Amygdala (tissue), 56 donors: ENCODE measurements around the gene MFSD12.

Source experiments
- DNase-seq, 56 donors: peaks; one replicate each; lab custom pipeline; 2025; lab: John Stamatoyannopoulos, UW

The MFSD12 gene

DNA sequence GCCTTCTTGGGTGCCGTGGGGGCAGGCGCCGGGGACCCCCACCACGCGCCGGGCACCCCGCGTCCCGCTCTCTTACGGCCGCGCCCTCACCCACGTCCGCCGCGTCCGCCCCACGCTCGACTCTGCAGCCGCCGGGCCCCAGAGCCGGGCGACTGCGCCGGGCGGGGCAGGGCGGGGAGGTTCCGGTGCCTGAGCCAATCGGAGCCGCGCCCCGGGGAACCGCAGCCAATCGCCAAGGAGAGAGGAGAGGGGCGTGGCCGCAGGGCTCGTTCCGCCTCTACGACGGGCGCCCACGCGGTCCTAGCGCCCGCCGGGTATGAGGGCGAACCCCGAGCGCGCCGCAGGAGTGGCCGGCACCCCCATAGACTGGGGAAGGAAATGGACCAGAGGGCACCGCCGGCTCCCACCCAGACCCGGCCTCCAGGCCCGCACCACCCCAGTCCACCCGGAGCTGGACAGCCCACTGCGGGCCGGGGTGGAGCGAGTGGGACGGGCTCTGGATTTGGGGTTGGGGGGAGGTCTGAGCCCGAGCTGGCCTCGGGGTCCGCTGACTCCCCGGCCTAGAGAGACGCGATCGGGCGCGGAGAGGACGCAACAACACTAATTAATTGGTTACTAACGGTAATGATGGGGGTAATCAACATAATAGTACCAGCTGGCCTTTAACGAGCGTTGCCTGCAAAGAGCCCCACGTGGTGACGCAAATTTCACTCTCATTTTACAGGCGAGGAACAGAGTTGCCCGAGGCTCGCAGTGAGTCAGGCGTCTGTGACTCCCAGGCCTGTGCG is at the start of gene MFSD12:
Gene MFSD12, minus strand, starts transcription at position 126 of the 788 bp plus-strand sequence. CDS start 183 bp downstream, outside the sequence.
- DNase-seq = peak; percentile 48 to 97 (median 86)

DNA sequence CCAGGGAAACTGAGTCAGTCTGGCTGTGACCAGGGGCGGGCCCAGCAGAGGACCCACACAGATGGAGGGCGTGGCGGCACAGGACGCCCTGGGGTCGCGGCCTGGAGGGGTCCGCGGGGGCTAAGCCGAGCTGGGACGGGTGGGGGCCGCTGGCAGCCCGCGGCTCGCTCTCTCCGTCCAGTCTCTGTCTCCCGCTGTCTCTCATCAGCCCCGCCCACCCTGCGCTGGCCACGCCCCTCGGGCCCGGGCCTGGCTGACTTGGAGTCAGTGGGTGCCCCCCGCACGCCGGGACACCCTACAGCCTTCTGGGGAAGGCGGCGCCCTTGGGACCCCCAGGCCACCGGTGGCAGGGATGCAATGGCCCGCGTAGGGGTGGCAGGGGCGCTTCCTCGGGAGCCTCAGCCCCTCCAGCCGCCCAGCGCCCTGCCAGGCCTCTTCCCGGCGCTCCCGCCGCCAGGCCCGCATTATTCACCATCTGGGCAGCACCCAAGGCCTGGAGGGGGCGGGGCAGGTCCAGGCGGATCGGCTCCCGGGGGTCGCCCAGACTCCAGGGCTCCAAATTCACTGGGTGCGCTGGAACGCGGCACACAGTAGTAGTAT is 49.4 kb upstream of the MFSD12 start, which contains the start of gene TBXA2R:
Gene TBXA2R, minus strand, starts transcription at position 186 of the 600 bp plus-strand sequence. CDS start 6,241 bp downstream, outside the sequence.
- peak in 27 of 56 donors; percentile 6 to 64 (median 36) for DNase-seq

GRCh38 chr19:3606174-3606689 is 48.8 kb upstream of the MFSD12 start:
- peak in 1 of 56 donors; percentile 45 for DNase-seq

DNA sequence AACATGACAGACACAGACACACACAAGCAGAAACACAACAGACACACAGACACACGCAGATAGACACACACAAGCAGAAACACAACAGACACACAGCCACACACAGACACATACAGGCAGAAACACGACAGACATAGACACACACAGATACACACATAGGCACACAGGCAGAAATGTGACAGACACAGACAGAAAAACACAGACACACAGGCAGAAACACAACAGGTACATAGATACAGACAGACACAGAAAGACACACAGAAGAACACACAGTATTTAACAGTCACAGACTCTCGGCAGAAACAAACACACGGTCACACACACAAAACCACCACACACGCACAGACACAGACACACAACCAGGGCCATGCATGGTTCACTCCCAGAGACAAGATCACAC is 48.4 kb upstream of the MFSD12 start:
- DNase-seq = no peak

DNA sequence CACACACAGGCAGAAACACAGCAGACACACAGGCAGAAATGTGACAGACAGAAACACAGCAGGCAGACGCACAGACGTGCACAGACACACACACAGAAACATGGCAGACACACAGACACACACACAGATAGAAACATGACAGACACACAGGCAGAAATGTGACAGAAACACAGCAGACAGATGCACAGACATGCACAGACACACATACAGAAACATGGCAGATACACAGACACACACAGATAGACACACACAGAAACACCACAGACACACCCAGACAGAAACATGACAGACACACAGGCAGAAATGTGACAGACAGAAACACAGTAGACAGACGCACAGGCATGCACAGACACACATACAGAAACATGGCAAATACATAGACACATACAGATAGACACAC is 48.0 kb upstream of the MFSD12 start:
- no peak for DNase-seq

DNA sequence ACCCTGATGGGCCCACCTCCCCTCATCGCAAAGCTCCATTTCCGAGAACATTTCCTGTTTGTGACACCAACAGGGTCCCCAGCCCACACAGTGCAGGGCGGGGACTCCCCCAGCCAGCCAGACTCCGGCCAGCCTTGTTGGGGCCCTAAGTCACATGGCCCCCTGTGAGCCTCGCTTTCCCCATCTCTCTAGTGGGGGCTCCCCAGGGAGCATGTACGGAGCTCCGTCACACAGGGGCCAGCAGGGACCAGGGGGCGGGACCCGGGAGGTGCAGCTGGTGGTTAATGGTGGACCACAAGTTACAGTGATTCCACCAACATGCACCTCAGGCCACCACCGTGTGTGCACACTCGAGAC is 47.6 kb upstream of the MFSD12 start:
- no peak for DNase-seq

DNA sequence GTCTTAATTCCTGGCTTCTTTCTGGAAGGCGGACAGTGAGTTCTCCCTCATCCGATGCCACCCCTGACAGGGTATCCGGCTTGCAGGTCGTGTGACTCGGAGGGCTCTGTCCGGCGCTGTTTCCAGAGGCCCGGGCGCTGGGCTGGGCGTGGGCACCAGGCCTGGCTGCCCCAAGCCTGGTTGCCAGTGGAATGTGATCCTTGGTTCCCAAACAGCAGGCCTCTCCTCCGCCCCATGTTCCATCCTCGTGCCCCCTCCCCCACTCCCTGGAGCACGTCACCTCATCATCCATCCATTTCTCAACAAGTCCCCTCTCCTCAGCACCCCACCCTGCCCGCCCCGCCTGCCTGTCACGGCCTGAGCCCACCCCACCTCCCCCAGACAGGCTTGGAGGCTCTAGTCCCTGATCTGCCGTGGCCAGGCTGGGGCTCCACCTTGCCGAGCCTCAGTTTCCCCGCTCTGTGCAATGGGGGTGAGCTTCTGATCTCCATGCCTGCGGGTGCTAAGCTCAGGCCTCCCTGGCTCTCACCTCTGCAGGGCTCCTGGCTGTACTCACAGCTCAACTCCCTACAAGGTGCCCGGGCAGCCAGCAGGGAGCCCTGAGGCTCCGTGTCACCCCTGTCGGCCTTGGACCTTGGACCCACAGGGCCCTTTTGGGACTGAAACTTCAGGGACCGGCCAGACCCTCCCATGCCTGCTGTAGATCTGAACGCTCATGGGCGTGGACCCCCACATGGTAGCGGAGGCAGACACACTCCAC is 47.0 kb upstream of the MFSD12 start:
- DNase-seq = no peak

DNA sequence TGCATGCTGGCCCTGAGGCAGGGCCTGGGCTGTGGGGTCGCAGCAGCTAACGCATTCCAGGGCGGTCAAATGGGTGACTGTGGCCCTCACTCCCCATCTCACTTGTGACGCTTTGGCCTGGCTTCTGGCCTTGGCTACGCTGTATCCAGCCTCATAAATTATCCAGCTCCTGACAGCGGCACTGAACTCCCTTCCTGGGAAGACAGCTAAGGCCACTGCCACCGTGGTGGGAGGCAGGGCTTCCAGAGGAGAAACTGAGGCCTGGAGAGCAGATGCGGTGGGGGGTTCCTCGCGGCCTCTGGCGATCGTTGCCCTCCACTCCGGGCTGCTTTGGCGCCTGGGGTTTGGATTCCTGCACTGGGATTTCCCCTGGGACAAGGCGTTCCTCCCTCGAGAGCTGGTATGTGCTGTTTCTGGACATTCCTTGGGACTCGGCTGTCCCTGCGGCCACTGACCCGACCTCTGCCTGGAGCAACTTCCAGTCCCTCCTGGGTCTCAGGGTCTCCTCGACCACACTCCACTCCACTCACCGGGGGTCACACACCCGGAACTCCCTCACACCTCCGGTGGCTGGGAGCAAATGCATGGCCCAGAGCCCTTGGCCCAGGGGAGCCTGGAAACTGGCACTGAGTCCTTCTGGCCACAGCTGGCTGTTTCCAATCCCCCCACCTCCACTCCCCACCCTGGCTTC is 45.9 kb upstream of the MFSD12 start:
- no peak for DNase-seq

DNA sequence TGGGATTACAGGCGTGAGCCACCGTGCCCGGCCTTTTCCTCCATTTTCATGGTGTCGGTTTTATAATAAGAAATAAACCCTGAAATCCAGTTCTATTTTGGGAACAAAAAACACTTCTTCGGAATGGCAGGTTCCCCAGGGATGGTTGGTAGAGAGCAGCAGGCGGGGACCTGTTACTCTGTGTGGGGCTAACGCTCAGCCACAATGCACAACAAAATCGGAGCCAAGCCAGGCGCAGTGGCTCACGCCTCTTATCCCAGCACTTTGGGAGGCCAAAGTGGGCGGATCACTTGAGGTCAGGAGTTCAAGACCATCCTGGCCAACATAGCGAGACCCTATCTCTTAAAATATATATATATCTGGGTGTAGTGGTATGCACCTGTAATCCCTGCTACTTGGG is 43.6 kb upstream of the MFSD12 start:
- DNase-seq = no peak

DNA sequence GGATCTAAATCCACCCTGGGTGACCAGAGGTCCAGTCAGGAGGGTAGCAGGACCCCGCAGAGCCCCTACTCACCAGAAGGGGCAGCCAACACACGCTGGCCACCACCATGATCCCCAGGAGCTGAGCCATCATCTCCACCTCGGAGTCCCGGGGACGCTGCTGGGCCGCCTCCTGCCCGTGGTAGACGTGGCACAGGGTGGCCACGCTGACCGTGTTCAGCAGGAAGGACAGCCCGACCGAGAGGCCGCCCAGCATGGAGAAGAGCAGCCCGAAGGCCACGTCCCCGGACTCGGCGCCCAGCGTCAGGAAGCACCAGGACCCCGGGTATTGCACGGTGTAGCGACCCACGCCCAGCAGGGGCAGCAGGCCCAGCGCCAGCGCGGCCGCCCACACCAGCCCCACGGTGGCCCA is 42.4 kb upstream of the MFSD12 start:
- DNase-seq = no peak

- DNase-seq = no peak
Observed at GRCh38 chr19:3595521-3596061, 38.2 kb upstream of the MFSD12 start.

DNA sequence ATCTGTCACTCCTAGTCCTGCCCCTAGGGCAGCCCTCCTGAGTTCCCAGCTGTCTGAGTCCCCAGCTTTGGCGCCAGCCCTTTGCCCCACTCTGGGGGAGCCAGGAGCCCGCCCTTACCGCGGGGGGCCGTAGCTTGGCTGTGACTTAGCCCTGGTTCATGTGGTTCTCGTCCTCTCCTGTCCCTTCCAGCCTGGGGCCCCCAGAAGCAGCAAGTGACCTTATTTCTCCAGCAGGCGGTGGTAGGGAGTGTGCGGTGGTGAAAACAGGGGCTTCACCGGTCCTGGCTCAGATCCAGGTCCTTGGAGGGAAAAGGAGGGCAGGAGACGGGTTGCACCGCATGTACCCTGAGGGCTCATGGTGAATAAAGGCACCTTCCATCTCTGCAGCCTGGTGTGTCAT is 35.8 kb upstream of the MFSD12 start:
- no peak for DNase-seq

DNA sequence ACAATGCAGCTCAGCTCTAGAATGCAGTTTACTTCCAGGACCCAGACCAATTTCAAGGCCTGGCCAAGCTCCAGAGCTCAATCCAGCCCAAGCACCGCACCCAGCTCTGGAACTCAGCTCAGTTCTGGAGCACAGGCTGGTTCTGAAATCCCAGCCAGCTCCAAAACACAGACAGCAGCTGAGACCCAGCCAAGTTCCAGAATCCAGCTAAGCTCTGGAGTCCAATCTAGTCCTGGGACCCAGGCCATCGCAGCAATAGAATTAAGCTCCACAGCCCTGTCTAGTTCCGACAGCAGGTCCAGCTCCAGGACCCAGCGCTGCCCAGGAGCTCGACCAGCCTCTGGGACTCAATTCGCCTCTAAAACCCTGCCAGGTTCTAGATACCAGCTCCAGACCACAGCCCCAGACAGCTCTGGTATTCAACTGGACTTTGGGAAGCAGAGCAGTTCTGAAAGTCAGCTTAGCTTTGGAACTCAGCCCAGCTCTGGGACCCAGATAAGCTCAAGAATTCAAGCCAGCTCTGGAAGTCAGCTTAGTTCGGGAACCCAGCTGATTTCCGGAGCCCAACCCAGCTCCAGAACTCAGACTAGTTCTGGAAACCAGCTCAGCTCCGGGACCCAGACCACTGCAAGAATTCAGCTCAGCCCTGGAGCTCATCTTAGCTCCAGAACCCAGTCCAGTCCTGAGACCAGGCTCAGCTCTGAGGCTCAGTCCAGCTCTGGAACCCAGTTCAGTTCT is 34.7 kb upstream of the MFSD12 start:
- DNase-seq = no peak

DNA sequence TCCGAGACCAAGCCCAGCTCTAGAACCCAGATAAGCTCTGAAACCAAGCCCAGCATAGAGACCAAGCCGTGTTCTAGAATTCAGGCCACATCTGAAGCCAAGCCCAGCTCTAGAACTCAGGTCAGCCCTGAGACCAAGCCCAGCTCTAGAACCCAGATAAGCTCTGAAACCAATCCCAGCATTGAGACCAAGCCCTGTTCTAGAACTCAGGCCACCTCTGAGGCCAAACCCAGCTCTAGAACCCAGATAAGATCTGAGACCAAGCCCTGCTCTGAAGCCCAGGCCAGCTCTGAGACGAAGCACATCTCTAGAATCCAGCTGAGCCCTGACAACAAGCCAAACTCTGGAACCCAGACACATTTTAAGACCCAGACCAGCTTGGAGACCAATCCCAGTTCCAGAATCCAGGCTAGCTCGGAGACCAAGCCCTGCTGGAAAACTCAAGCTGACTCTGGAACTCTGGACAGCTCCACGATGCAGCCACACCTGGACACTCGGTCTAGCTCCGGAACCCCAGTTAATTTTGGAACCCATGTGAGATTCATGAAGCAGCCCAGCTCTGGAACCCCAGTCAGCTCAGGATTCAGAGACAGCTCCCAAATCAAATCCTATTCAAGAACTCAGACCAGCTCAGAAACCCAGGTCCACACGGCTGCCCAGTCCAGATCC is 33.7 kb upstream of the MFSD12 start:
- DNase-seq = no peak

- no peak for DNase-seq
Observed at GRCh38 chr19:3589949-3590348, 32.6 kb upstream of the MFSD12 start.

DNA sequence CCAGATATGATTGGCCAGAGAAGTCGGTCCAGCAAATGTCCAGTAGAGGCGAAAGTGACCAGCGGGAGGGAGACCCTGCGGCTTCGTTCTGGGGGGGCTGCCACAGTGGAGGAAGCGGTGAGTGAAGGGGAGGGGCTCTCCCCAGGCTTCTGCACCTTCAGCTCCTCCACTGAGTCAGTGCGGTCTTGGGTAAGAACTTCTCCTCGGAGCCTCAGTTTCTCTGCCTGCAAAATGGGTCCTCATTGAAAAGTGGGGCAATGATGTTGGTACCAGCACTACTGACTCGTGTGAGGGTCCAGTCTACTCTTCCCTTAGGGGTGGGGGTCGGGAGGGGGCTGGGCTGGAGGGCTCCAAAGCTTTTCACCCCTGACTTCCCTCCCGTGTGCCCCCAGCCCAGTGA is 32.1 kb upstream of the MFSD12 start:
- DNase-seq = no peak

GRCh38 chr19:3586707-3587346 is 29.4 kb upstream of the MFSD12 start:
- DNase-seq = no peak

- no peak for DNase-seq
Observed at GRCh38 chr19:3586127-3586626, 28.8 kb upstream of the MFSD12 start.
